Uterus (tissue), 4 donors: ENCODE data around the gene TMEM141. TPM values are rescaled to one million over a fixed set of nuclear protein-coding genes. Genes with fewer than 3 reads are reported as not detected.

Source experiments
- DNase-seq, 2 donors: peaks; one replicate each; pipeline ENCODE4 v3.0.0-alpha.2; 2019 to 2020
- H3K27ac ChIP-seq, 2 donors: fragments of 200-600 bp; sonication (generic); 1 replicate in 1 of 2; 2 replicates in 1 of 2; pipeline ENCODE4 v1.5.1; 2016 to 2018
- H3K27me3 ChIP-seq, 2 donors: fragments of 200-600 bp; sonication (generic); one replicate each; pipeline ENCODE4 v1.5.1; 2018 to 2019; ENCODE audit warnings: control low read depth in 1 of 2
- H3K36me3 ChIP-seq, 2 donors: fragments of 200-600 bp; sonication (generic); one replicate each; pipeline ENCODE4 v1.5.1; 2019; ENCODE audit warnings: control low read depth in 1 of 2
- H3K4me1 ChIP-seq, 2 donors: fragments of 200-600 bp; sonication (generic); one replicate each; pipeline ENCODE4 v1.5.1; 2018 to 2019; ENCODE audit warnings: control low read depth in 1 of 2
- H3K4me3 ChIP-seq, 2 donors: fragments of 200-600 bp; sonication (generic); 1 replicate in 1 of 2; 2 replicates in 1 of 2; pipeline ENCODE4 v1.5.1; 2018 to 2019; ENCODE audit warnings: mild to moderate bottlenecking in 1 of 2
- H3K9me3 ChIP-seq, 2 donors: fragments of 200-600 bp; sonication (generic); one replicate each; pipeline ENCODE4 v1.5.1; 2019; ENCODE audit warnings: control low read depth in 1 of 2
- CTCF ChIP-seq, 4 experiments: fragments of 200-600 bp in 2 of 4; fragments of 450-650 bp in 2 of 4; sonication (generic) in 2 of 4; IDR thresholded peaks; one replicate each; pipeline ENCODE4 v1.5.1; 2016 to 2019; ENCODE audit warnings: antibody characterized with exemption in 4 of 4, mild to moderate bottlenecking in 2 of 4, moderate library complexity in 1 of 4
- POLR2A ChIP-seq, 2 donors: fragments of 450-650 bp; IDR thresholded peaks; one replicate each; pipeline ENCODE4 v1.6.1; 2016; ENCODE audit warnings: antibody characterized with exemption in 2 of 2, mild to moderate bottlenecking in 1 of 2, moderate library complexity in 1 of 2
- intact Hi-C: fragments of 100-400 bp; cut with DNase I; formaldehyde crosslinking; loops from one replicate; pipeline ENCODE4 v1.15.1; 2023; ENCODE audit warnings: low total_unique reads
- total RNA-seq, 4 donors: library from RNA; depleted of rRNA in 3 of 4; stranded (reverse); fragments of >200 nt in 3 of 4; gene quantifications; one replicate each; pipeline versions ENCODE4 v1.1.0 to v1.2.4, GENCODE V29; 2014 to 2023
- donor health status: DM: yes; HTN: yes; CAD: no.

The TMEM141 gene
- total RNA-seq, 4 donors from 2014 or later = 3.5 to 48.9 (median 32.0) TPM

GRCh38 chr9:136827794-136828473 lies 36.8 kb downstream of the TMEM141 start:
- H3K27me3 ChIP-seq = no peaks in the 10 kb centered on the region
- intact Hi-C loops = no loop called here
- H3K4me1 ChIP-seq = no peaks in the 10 kb centered on the region
- H3K4me3 ChIP-seq = no peak overlapping the region
- no peaks in the 10 kb centered on the region for H3K9me3 ChIP-seq
- no peaks in the 10 kb centered on the region for H3K36me3 ChIP-seq
- no peak overlapping the region for H3K27ac ChIP-seq
- DNase-seq = no peak
- TF ChIP-seq CTCF (IDR thresholded peaks at IDR 0.05) (no peak), POLR2A (IDR thresholded peaks at IDR 0.05) (no peak)

GRCh38 chr9:136828474-136829140 lies 37.5 kb downstream of the TMEM141 start:
- intact Hi-C loops = no loop called here
- no peak overlapping the region for H3K4me3 ChIP-seq
- no peak overlapping the region for H3K27ac ChIP-seq
- no peaks in the 10 kb centered on the region for H3K4me1 ChIP-seq
- no peak for DNase-seq
- no peaks in the 10 kb centered on the region for H3K27me3 ChIP-seq
- no peaks in the 10 kb centered on the region for H3K36me3 ChIP-seq
- H3K9me3 ChIP-seq = no peaks in the 10 kb centered on the region
- TF ChIP-seq CTCF (IDR thresholded peaks at IDR 0.05) (no peak), POLR2A (IDR thresholded peaks at IDR 0.05) (no peak)

GRCh38 chr9:136829412-136829811 lies 38.3 kb downstream of the TMEM141 start:
- H3K36me3 ChIP-seq = no peaks in the 10 kb centered on the region
- H3K4me3 ChIP-seq = no peak overlapping the region
- intact Hi-C loops = no loop called here
- H3K4me1 ChIP-seq = no peaks in the 10 kb centered on the region
- no peak for DNase-seq
- no peaks in the 10 kb centered on the region for H3K27me3 ChIP-seq
- H3K9me3 ChIP-seq = no peaks in the 10 kb centered on the region
- no peak overlapping the region for H3K27ac ChIP-seq
- TF ChIP-seq CTCF (IDR thresholded peaks at IDR 0.05) (no peak), POLR2A (IDR thresholded peaks at IDR 0.05) (no peak)

- H3K36me3 ChIP-seq = no peaks in the 10 kb centered on the region
- DNase-seq = no peak
- H3K9me3 ChIP-seq = no peaks in the 10 kb centered on the region
- H3K4me3 ChIP-seq = no peak overlapping the region
- no peaks in the 10 kb centered on the region for H3K27me3 ChIP-seq
- H3K4me1 ChIP-seq = no peaks in the 10 kb centered on the region
- TF ChIP-seq CTCF (IDR thresholded peaks at IDR 0.05) = no peak
- intact Hi-C loops = no loop called here
- no peak overlapping the region for H3K27ac ChIP-seq
Observed at GRCh38 chr9:136829981-136830885, 39.1 kb downstream of the TMEM141 start.
